Activated CD8-positive, alpha-beta memory T cell treated with anti-CD3 and anti-CD28 coated beads for 48 hours (primary cell): ENCODE measurements around the gene SLC12A7.
"Not testable (repeated sequence)": the region's sequence is repeated elsewhere in the genome, so short reads cannot be mapped to it uniquely, and the experiment has no call there.

Experiments
- DNase-seq, 3 experiments: peaks; one replicate each; pipeline ENCODE4 v3.0.0-alpha.2; 2020; ENCODE audit warnings: low read depth in 2 of 3, low spot score in 2 of 3

Gene SLC12A7

GRCh38 chr5:1111727-1112289 lies at the start of gene SLC12A7:
Gene SLC12A7, minus strand, starts transcription at chr5:1112063. Its CDS starts 72 bp downstream, at chr5:1111991.
- DNase-seq = no peak

DNA sequence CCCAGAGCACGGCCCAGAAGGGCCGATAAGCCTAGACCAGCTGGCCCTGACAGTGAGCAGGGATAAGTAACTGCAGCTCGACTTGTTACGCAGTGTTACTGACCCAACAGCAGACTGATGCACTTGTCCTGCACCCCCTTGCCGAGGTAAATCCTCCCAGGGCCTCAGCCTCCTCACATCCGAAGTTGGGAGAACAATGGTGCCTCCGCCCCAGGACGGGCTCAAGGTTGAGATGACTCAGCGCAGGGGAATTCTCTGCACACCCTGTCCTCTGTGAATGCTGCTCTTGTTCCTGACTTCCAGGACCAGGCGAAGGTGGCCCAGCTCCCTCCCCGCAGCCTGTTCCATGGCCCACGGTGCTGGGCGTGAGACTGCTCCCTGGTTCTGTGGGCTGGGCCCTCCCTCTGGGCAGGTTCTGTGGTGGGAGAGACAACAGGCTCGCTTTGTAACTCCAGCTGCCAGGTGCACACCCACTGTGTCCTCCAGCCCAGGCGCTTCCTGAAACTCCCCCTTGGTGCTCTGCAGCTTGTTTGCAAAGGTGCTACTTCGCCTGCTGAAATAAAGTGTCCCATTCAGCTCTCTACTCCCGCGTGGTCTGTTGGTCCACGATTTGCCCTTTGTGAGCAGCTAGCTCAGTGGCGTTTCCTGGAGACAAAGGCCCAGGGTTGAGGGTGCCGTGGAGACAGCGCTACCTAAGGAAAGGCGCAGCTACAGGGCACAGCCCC lies 49.4 kb upstream of the SLC12A7 start:
- no peak for DNase-seq

DNA sequence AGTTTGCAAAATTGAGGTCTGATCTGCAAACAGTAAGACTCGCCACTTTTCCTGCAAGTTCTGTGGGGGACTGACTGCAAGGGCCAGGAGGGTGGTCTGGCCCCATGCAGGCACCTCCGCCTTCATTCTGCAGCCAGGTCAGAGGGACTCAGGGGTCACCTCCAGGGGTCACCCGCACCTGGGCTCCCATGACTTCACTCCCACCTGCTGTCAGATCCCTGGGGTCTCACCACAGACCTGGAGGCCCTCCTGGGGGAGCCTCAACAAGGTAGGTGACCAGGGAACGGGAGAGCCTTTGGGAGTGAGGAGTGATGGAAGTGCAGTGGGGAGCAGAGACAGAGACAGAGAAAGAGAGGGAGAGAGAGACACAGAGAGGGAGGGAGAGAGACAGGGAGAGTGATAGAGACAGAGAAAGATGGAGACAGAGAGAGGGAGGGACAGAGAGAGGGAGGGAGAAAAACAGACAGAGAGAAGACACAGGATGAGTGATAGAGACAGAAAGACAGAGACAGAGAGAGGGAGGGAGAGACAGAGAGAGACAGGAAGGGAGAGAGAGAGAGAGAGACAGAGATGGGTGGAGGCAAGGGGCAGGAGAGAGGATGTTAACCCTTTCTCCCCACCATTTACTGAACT lies 48.0 kb upstream of the SLC12A7 start:
- DNase-seq = no peak

GRCh38 chr5:1159341-1159675 lies 47.4 kb upstream of the SLC12A7 start:
- no peak for DNase-seq

GRCh38 chr5:1158647-1159340 lies 46.9 kb upstream of the SLC12A7 start:
- no peak for DNase-seq

- DNase-seq = not testable (repeated sequence)
Observed at GRCh38 chr5:1157461-1157986, 45.7 kb upstream of the SLC12A7 start.

DNA sequence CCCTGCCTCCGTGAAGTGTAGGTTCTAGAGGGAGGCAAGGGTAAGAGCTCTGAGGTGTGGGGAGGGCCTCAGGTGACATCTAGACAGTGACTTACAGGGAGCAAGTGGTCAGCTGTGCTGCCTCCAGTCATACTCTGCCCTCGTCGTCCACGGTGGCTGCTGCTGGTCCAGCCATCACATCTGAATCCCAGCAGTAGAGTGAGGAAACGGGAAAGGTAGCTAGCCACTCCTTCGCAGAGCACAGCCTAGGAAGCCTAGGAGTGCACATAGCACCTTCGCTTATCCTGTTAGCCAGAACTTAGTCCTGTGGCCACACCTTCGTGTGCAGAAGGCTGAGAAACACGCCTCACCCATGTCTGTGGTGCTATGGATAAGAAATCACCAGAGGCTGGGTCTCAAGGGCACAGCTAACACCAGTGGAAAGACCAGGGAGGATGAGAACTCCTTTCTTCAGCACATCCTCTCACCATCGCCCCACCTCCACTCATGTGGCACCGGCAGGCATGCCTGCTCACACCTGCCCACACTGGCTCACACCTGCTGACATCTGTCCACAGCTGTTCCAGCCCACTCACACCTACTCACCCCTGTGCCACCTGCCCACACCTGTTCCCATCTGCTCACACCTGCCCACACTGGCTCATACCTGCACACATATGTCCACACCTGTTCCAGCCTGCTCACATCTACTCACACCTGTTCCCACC lies 45.0 kb upstream of the SLC12A7 start:
- DNase-seq = no peak

GRCh38 chr5:1156033-1156753 lies 44.3 kb upstream of the SLC12A7 start:
- DNase-seq = no peak

GRCh38 chr5:1155191-1156032 lies 43.5 kb upstream of the SLC12A7 start:
- no peak for DNase-seq

- DNase-seq = no peak
Observed at GRCh38 chr5:1153428-1153827, 41.6 kb upstream of the SLC12A7 start.

DNA sequence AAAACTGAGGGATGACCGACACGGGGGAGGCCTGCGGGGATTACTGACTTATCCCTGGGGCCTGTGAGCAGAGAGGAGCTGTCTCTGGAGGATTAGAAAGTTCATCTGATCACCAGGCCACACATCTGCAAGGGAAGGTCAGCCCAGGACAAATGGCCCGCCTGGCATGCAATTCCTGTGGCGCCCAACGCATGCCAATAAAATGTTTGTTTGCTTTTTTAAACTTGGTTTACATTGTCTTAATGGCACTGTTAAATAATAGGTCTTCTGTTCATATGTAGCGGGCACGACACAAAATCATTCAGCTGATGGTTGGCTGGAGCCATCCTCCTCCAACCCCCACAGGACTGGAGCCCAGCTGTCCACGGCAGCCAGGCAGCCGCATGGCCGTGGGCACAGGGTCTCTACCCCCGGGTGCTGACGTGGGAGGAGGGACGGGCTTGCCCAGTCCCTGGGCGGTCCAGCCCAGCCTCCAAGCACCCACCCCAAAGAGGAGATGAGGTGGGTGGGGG lies 41.0 kb upstream of the SLC12A7 start:
- DNase-seq = no peak

- no peak for DNase-seq
Observed at GRCh38 chr5:1152156-1152555, 40.3 kb upstream of the SLC12A7 start.

GRCh38 chr5:1151316-1151715 lies 39.5 kb upstream of the SLC12A7 start:
- DNase-seq = no peak

GRCh38 chr5:1150866-1151265 lies 39.0 kb upstream of the SLC12A7 start:
- no peak for DNase-seq

- DNase-seq = no peak
Observed at GRCh38 chr5:1144638-1145396, 33.0 kb upstream of the SLC12A7 start.

- no peak for DNase-seq
Observed at GRCh38 chr5:1144089-1144488, 32.2 kb upstream of the SLC12A7 start.

DNA sequence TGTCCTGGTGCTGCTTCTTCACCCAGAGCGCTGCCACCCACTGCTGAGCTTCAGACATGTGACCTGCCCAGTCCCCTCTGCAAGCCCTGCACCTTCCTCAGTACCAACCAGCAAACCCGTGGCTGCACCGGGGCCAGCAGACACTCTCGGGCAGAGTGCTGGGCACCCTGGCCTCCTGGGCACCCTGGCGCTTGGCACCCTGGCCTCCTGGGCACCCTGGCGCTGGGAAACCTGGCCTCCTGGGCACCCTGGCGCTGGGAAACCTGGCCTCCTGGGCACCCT lies 31.7 kb upstream of the SLC12A7 start:
- DNase-seq = no peak

DNA sequence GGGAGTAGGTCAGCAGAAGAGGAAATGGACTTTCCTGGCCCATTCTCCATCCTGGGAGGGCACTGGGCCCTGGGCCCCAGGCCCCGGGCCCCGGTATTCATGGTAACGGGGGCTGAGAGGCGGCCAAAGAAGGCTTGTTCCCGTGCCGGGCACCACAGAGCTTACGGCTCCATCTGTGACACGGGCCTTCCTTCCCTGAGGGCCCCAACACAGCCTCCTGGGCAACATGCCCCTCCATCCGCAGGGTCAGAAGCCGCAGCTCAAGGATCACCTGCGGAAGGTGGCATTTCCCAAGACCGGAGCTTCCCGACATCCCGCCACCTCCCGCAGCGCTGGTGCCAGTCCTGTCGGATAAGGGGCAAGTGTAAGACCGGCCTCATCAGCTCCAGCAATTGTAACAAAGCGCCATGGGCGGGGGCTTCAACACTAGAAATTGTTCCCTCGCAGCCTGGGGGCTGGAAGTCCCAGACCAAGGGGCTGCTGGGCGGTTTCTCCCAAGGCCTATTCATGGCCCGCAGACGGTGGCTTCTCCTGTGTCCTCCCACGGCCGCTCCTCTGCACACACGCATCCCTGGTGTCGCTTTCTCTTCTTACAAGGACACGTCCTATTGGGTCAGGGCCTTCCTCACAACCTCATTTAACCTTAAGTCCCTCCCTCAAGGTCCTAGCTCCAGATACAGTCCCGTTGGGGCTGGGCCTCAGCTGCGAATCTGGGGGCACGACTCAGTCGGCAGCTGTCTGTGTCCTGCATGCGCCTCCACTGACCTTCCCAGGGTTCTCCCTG lies 31.2 kb upstream of the SLC12A7 start:
- DNase-seq = no peak
